ENCODE results near the gene SRPK1. TPM values are rescaled to one million over a fixed set of nuclear protein-coding genes. Genes with fewer than 3 reads are reported as not detected.
"Not testable (repeated sequence)": the region's sequence is repeated elsewhere in the genome, so short reads cannot be mapped to it uniquely, and the experiment has no call there.

SRPK1 gene
- total and polyA plus RNA-seq, 2 of the 8 experiments (the other 6 are each of a cell fraction or from before 2014, with no cell fraction given): 25.7 to 116 TPM

- H4K91ac ChIP-seq (replicated peaks; ENCODE audit: insufficient read length, low read length); H3K9ac ChIP-seq (replicated peaks in 1 of 4; ENCODE audit: extremely low read depth in 1 of 4, low read depth in 3 of 4, low read length in 3 of 4); H2AK5ac ChIP-seq (ENCODE audit: low read depth, low read length); H2BK5ac ChIP-seq (ENCODE audit: low read depth, low read length); H3K4me3 ChIP-seq (ENCODE audit: extremely low read depth in 1 of 4, insufficient read depth in 2 of 4, low read depth in 3 of 4, low read length in 4 of 4); H4K5ac ChIP-seq (ENCODE audit: insufficient read length, low read depth, low read length); H3K79me2 ChIP-seq (ENCODE audit: control insufficient read depth in 1 of 2, insufficient read depth in 2 of 2, low read length in 2 of 2); H3K27ac ChIP-seq (ENCODE audit: low read depth, low read length); H2BK120ac ChIP-seq (replicated peaks; ENCODE audit: low read depth, low read length); H2BK12ac ChIP-seq (ENCODE audit: low read depth, low read length); H3K18ac ChIP-seq (ENCODE audit: extremely low read depth, low read length); H3K4me1 ChIP-seq (replicated peaks in 1 of 4; ENCODE audit: control insufficient read depth in 3 of 4, insufficient read depth in 4 of 4, low read length in 3 of 4); FAIRE-seq; H3K79me1 ChIP-seq (ENCODE audit: low read depth, low read length); H3K56ac ChIP-seq (replicated peaks; ENCODE audit: insufficient read length, low read depth, low read length); DNase-seq (ENCODE audit: low read depth in 1 of 2, low spot score in 2 of 2); H3K27me3 ChIP-seq (replicated peaks in 1 of 4; ENCODE audit: control insufficient read depth in 3 of 4, extremely low read depth in 1 of 4, insufficient read depth in 3 of 4, low read length in 3 of 4); H3K4ac ChIP-seq (replicated peaks; ENCODE audit: insufficient read length, low read depth, low read length); H3K23me2 ChIP-seq (ENCODE audit: low read depth, low read length); H3K23ac ChIP-seq (ENCODE audit: insufficient read length); H3K14ac ChIP-seq (ENCODE audit: insufficient read length); H4K8ac ChIP-seq (ENCODE audit: extremely low read depth, insufficient read depth, low read length); H4K20me1 ChIP-seq (replicated peaks in 1 of 2; ENCODE audit: control insufficient read depth in 1 of 2, insufficient read depth in 2 of 2, low read length in 2 of 2); H3K9me3 ChIP-seq (ENCODE audit: insufficient read depth in 2 of 2, low read depth in 1 of 2, low read length in 1 of 2); H2AFZ ChIP-seq (ENCODE audit: low read length); H2BK15ac ChIP-seq (ENCODE audit: low read length); H3K36me3 ChIP-seq (ENCODE audit: control insufficient read depth in 2 of 4, insufficient read depth in 4 of 4, low read length in 3 of 4); H3K4me2 ChIP-seq (ENCODE audit: insufficient read depth in 1 of 2, low read depth in 2 of 2, low read length in 2 of 2); H2BK20ac ChIP-seq (ENCODE audit: low read length): not testable (repeated sequence)
- 86% methylated on average over 7 of the region's 7 CpGs; no CpG with 5 or more reads in 1 of the 2 experiments for WGBS, 2 experiments (ENCODE audit: extremely low coverage in 1 of 2, insufficient coverage in 1 of 2, insufficient read length in 1 of 2, insufficient replicate concordance in 2 of 2, low coverage in 1 of 2, low lambda C conversion rate in 2 of 2, missing lambda C conversion rate in 1 of 2)
- ChIA-PET POLR2A (ENCODE audit: partially characterized antibody) (interaction anchor here (1.0 to 1.7 kb wide), 3 partner anchors 9 to 31 kb away, joined by 3 to 4 read pairs (median 4); no protein-coding TSS in a partner anchor), CTCF (ENCODE audit: partially characterized antibody) (interaction anchor here (1.4 kb wide), 1 partner anchor 29 kb away, joined by 3 read pairs; no protein-coding TSS in a partner anchor)
Observed at GRCh38 chr6:35941170-35941569, 20.3 kb upstream of the SRPK1 start.

DNA sequence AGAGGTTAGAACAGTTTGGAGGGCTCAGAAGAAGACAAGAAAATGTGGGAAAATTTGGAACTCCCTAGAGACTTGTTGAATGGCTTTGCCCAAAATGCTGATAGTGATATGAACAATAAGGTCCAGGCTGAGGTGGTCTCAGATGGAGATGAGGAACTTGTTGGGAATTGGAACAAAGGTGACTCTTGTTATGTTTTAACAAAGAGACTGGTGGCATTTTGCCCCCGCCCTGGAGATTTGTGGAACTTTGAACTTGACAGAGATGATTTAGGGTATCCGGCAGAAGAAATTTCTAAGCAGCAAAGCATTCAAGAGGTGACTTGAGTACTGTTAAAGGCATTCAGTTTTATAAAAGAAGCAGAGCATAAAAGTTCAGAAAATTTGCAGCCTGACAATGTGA lies 19.1 kb upstream of the SRPK1 start:
- H3K27ac ChIP-seq (ENCODE audit: low read depth, low read length); H3K4me2 ChIP-seq (ENCODE audit: insufficient read depth in 1 of 2, low read depth in 2 of 2, low read length in 2 of 2); H2BK120ac ChIP-seq (replicated peaks; ENCODE audit: low read depth, low read length); H3K14ac ChIP-seq (ENCODE audit: insufficient read length); H4K20me1 ChIP-seq (replicated peaks in 1 of 2; ENCODE audit: control insufficient read depth in 1 of 2, insufficient read depth in 2 of 2, low read length in 2 of 2); H2AFZ ChIP-seq (ENCODE audit: low read length); H3K23ac ChIP-seq (ENCODE audit: insufficient read length); H3K4me3 ChIP-seq (ENCODE audit: extremely low read depth in 1 of 4, insufficient read depth in 2 of 4, low read depth in 3 of 4, low read length in 4 of 4); H4K5ac ChIP-seq (ENCODE audit: insufficient read length, low read depth, low read length); H3K36me3 ChIP-seq (ENCODE audit: control insufficient read depth in 2 of 4, insufficient read depth in 4 of 4, low read length in 3 of 4); H4K8ac ChIP-seq (ENCODE audit: extremely low read depth, insufficient read depth, low read length); H3K79me1 ChIP-seq (ENCODE audit: low read depth, low read length); H2BK20ac ChIP-seq (ENCODE audit: low read length); H3K79me2 ChIP-seq (ENCODE audit: control insufficient read depth in 1 of 2, insufficient read depth in 2 of 2, low read length in 2 of 2); FAIRE-seq; H4K91ac ChIP-seq (replicated peaks; ENCODE audit: insufficient read length, low read length); H3K9me3 ChIP-seq (ENCODE audit: insufficient read depth in 2 of 2, low read depth in 1 of 2, low read length in 1 of 2); H3K18ac ChIP-seq (ENCODE audit: extremely low read depth, low read length); H3K9ac ChIP-seq (replicated peaks in 1 of 4; ENCODE audit: extremely low read depth in 1 of 4, low read depth in 3 of 4, low read length in 3 of 4); H2AK5ac ChIP-seq (ENCODE audit: low read depth, low read length); H2BK15ac ChIP-seq (ENCODE audit: low read length); H2BK12ac ChIP-seq (ENCODE audit: low read depth, low read length); H3K27me3 ChIP-seq (replicated peaks in 1 of 4; ENCODE audit: control insufficient read depth in 3 of 4, extremely low read depth in 1 of 4, insufficient read depth in 3 of 4, low read length in 3 of 4); H3K23me2 ChIP-seq (ENCODE audit: low read depth, low read length); H3K4ac ChIP-seq (replicated peaks; ENCODE audit: insufficient read length, low read depth, low read length); H2BK5ac ChIP-seq (ENCODE audit: low read depth, low read length); H3K4me1 ChIP-seq (replicated peaks in 1 of 4; ENCODE audit: control insufficient read depth in 3 of 4, insufficient read depth in 4 of 4, low read length in 3 of 4); DNase-seq (ENCODE audit: low read depth in 1 of 2, low spot score in 2 of 2); H3K56ac ChIP-seq (replicated peaks; ENCODE audit: insufficient read length, low read depth, low read length): not testable (repeated sequence)
- 83% methylated on average over 2 of the region's 2 CpGs; no CpG with 5 or more reads in 1 of the 2 experiments for WGBS, 2 experiments (ENCODE audit: extremely low coverage in 1 of 2, insufficient coverage in 1 of 2, insufficient read length in 1 of 2, insufficient replicate concordance in 2 of 2, low coverage in 1 of 2, low lambda C conversion rate in 2 of 2, missing lambda C conversion rate in 1 of 2)
- POLR2A ChIA-PET (ENCODE audit: partially characterized antibody): interaction anchor here (0.8 kb wide), 1 partner anchor 35 kb away, joined by 7 read pairs; no protein-coding TSS in a partner anchor
- CTCF ChIA-PET (ENCODE audit: partially characterized antibody): interaction anchor here (1.0 to 1.4 kb wide), 2 partner anchors 14 to 28 kb away, joined by 3 read pairs; no protein-coding TSS in a partner anchor
